ENCODE data around the gene ALDH8A1.
"Not testable (repeated sequence)": the region's sequence is repeated elsewhere in the genome, so short reads cannot be mapped to it uniquely, and the experiment has no call there.

Gene ALDH8A1

GRCh38 chr6:134908906-134909516 lies 40.9 kb downstream of the ALDH8A1 start:
- peak; percentile 59 to 84 for DNase-seq

DNA sequence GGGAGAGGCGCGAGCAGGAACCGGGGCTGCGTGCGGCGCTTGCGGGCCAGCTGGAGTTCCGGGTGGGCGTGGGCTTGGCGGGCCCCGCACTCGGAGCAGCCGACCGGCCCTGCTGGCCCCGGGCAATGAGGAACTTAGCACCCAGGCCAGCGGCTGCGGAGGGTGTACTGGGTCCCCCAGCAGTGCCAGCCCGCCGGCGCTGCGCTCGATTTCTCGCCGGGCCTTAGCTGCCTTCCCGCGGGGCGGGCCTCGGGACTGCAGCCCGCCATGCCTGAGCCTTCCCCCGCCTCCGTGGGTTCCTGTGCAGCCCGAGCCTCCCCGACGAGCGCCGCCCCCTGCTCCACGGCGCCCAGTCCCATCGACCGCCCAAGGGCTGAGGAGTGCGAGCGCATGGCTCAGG lies 45.2 kb downstream of the ALDH8A1 start:
- not testable (repeated sequence) for DNase-seq

DNA sequence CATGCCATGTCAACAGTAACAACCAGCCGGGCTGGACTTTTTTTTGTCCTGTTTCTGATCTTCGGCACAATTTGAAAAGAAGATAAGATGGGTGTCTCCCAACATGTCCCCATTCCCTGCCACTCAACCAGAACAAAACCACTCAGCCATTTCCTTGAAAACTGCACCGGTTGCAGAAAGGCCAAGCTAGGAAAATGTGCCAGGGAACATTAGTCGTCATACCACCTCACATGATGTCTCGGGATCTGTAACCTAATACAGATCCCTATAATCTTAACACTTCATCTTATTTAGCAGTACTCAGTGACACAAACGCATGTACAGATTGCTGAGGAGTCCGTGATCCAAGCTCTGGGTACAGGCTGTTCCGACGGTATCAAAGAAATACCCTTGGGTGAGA lies 46.5 kb downstream of the ALDH8A1 start:
- no peak for DNase-seq

- no peak for DNase-seq
Observed at GRCh38 chr6:134902936-134903335, 47.0 kb downstream of the ALDH8A1 start.

GRCh38 chr6:134902074-134902861 lies 47.6 kb downstream of the ALDH8A1 start:
- no peak for DNase-seq

DNA sequence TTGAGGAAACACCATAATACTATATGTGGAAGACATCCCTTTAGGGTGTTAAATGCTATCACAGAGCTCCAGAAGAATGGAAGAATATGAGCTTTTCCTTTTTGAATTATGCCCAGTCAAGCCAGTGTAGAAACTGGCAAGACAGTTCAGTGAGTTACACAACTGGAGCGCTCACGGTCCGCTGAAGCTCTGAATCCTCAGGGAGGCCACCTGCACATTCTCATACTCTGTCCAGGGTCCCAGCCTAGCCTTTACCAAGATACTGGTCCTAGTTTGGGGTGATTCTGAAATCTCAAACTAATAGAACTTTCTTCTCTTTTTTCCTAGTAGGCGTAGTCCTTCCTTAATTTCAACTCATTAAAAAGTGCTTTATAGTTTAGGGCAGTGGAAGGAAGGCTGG lies 51.3 kb downstream of the ALDH8A1 start:
- DNase-seq, result no peak

DNA sequence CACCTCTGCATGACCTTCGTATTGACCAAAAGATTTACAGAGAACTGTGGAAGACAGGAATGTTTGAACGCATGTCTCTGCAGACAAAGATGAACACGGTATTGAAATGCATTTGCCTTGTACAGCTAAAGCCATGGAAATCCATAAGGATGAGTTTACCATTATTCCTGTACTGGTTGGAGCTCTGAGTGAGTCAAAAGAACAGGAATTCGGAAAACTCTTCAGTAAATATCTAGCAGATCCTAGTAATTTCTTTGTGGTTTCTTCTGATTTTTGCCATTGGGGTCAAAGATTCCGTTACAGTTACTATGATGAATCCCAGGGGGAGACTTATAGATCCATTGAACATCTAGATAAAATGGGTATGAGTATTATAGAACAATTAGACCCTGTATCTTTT lies 51.7 kb downstream of the ALDH8A1 start:
- not testable (repeated sequence) for DNase-seq

GRCh38 chr6:134896910-134897309 lies 53.0 kb downstream of the ALDH8A1 start:
- DNase-seq, result no peak

DNA sequence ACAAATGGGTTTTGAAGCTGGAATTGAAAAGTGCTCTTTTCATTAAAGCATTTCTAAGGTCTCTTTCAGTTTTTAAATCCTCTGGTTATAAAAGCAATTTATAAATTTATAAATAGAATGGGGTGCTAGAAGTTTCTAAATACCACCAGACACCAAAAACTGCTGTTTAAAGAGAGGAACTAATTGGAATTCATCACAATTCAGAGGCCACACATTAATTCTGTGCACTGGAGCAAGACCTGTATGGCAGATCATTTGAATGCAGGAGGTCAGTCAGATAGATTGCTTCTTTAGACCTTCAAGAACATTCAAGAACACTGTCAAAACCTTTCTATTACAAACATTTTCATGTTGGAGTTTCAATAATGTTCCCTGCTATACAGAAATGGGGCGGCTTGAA lies 55.1 kb downstream of the ALDH8A1 start:
- DNase-seq, result no peak

DNA sequence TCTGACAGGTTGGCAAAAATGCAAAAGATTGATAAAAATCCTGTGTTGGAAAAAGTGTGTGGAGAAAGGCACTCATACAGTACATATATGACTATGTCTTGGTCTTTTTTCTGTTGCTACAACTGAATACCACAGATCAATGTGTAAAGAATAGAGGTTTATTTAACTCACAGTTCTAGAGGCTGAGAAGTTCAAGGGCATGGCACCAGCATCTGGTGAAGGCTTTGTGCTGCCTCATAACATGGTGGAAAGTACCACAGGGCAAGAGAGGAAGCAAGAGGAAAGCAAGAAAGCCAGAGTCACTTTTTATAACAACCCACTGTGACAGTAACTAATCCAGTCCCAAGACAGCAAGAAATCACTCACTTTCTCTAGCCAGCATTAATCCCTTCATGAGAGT lies 57.5 kb downstream of the ALDH8A1 start:
- DNase-seq, result no peak

GRCh38 chr6:134891633-134892032 lies 58.3 kb downstream of the ALDH8A1 start:
- no peak for DNase-seq

DNA sequence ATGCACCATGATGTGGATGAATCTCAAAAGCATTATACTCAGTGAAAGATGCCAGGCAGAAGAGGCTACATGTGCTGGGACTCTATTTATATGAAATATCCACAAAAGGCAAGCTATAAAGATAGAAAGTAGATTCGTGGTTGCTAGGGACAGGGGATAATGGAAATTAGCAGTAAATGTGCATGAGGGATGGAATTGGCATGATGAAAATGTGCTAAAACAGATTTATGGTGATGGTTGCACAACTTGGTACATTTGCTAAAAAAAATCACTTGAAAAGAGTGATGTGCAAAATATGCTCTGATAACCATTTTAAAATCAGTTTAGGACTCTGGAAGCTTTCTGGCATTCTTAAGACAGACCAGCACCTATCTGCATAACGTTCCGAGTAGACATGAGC lies 61.6 kb downstream of the ALDH8A1 start:
- DNase-seq, result no peak

DNA sequence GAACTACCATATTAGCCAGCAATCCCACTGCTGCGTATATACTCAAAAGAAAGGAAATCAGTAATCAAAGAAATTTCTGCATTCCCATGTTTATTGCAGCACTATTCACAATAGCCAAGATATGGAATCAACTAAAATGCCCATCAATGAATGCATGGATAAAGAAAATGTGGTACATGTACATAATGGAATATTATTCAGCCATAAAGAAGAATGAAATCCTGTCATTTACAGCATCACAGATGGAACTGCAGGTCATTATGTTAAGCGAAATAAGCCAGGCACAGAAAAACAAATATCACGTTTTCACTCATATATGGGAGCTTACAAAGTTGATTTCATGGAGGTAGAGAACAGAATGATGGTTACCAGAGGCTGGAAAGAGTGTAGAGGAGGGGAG lies 65.1 kb downstream of the ALDH8A1 start:
- DNase-seq, result no peak

GRCh38 chr6:134883314-134883713 lies 66.6 kb downstream of the ALDH8A1 start:
- DNase-seq, result no peak

- DNase-seq, result peak in 1 of 2 experiments; percentile 43
Observed at GRCh38 chr6:134882426-134883038, 67.4 kb downstream of the ALDH8A1 start.

GRCh38 chr6:134880487-134881190 lies 69.3 kb downstream of the ALDH8A1 start:
- DNase-seq, result no peak

DNA sequence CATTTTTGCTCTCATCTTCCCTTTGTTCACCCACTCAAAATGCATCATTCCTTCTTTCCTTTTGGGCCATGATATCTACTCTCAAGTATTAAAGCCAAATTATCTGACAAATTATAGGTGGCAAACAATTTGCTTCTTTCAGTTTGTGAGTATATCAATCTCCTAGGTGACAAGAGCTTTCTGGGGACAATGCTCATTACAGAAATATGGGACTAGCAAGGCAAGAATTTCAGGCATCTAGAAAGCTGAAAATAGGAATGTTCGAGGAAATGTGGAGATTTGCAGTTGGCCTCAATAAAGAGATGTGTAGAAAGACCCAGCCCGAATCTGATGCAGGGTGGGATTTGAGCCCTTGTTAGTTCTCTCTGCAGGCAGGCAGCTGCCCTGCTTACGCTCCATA lies 71.8 kb downstream of the ALDH8A1 start:
- DNase-seq, result peak in 1 of 2 experiments; percentile 1

DNA sequence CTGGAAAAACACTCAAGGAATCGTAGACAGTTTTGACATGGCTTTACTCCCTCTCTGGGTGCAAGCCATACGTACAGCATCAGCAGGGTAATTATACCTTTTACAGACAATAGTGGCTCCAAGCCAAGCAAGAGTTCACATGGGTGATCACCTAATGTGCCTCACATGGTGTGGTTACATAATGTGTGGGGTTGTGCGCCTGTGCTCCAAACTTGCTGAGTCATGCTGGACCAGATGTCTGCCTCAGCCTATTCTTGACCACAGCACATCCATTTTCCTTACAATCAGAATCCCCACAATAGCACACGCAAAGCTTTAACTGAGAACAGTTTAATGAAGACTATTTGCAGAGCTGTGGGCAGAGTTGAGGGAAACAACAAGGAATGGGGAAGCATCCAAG lies 74.5 kb downstream of the ALDH8A1 start:
- no peak for DNase-seq

DNA sequence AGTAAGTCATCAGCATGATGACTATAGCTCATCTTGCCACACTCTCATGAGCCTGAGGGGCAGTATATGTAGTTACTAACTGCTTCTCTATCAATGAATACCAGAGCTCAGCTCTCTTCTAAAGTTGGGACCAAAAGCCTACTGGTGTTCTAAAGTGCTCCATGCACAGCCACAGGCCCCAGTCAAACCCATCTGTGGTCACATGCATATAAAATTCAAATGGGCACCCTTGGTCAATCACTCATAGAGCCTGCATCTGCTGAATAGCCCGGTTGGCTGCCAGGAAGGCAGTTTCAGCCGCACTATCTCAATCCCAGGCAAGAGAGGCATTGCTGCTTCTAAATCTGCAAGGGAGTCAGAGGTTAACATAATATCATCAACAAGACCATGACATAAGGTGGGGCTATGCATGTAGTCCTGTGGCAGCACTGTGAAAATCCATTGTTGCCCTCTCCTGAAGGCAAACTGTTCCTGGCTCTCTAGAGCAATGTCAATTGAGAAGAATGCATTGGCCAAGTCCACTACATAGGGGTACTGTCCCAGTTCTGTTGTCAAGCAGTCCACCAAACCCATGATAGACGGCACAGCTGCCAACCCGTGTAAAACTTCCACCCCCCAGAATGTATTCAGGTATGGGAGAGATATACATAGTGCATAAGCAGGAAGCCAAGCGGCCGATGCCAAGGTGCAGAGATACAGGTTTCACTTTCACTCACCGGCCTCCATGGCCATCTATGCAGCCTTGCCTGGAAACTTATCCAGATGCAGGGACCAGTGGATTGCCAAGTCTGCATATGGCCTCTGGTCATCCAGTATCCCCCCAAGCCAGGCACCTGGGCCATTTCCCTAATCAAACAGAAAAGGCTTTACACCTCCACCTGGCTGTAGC lies 76.2 kb downstream of the ALDH8A1 start:
- DNase-seq, result no peak

GRCh38 chr6:134870677-134871498 lies 79.0 kb downstream of the ALDH8A1 start:
- DNase-seq, result no peak

GRCh38 chr6:134868812-134869211 lies 81.1 kb downstream of the ALDH8A1 start:
- no peak for DNase-seq
